Fibroblast of lung (primary cell): Measurements from ENCODE around the gene KCNK4. TPM values are rescaled to one million over a fixed set of nuclear protein-coding genes. Genes with fewer than 3 reads are reported as not detected.
A peak's percentile ranks its signal among the peaks of the same experiment; 100 is the strongest.

ENCODE experiments used
- DNase-seq, 2 donors: peaks; one replicate each; pipeline versions ENCODE4 v3.0.0 to v3.0.0-alpha.2; 2010; ENCODE audit warnings: low read depth in 2 of 2
- H2AFZ ChIP-seq: 2 replicates; pipeline ENCODE4 v1.5.1; 2012; ENCODE audit warnings: low read length, control low read depth, inconsistent platforms
- H3K27ac ChIP-seq: 2 replicates; pipeline ENCODE4 v1.5.1; 2011; ENCODE audit warnings: low read length, control low read depth; ENCODE audit not compliant: insufficient read depth
- H3K27me3 ChIP-seq: 2 replicates; pipeline ENCODE4 v1.5.1; 2011; ENCODE audit warnings: mild to moderate bottlenecking, low read length; ENCODE audit not compliant: control insufficient read depth, insufficient read depth
- H3K36me3 ChIP-seq: 2 replicates; pipeline ENCODE4 v1.5.1; 2011; ENCODE audit warnings: low read length; ENCODE audit not compliant: control insufficient read depth, insufficient read depth
- H3K4me1 ChIP-seq: 2 replicates; pipeline ENCODE4 v1.5.1; 2011; ENCODE audit warnings: low read length; ENCODE audit not compliant: control insufficient read depth, insufficient read depth; ENCODE audit errors: extremely low read depth
- H3K4me2 ChIP-seq: 2 replicates; pipeline ENCODE4 v1.5.1; 2011; ENCODE audit warnings: low read length, control low read depth; ENCODE audit not compliant: insufficient read depth; ENCODE audit errors: extremely low read depth
- H3K4me3 ChIP-seq, 4 experiments: fragments of 200-600 bp in 1 of 4; sonication (generic) in 1 of 4; replicated peaks in 1 of 4; 2 replicates each; pipeline ENCODE4 v1.5.1; 2011 to 2016; ENCODE audit warnings: low read length in 4 of 4, low read depth in 3 of 4, mild to moderate bottlenecking in 3 of 4, control low read depth in 2 of 4, inconsistent platforms in 1 of 4, mixed read lengths in 1 of 4; ENCODE audit not compliant: insufficient read depth in 1 of 4; ENCODE audit errors: control extremely low read depth in 1 of 4
- H3K79me2 ChIP-seq: 2 replicates; pipeline ENCODE4 v1.5.1; 2012; ENCODE audit warnings: mild to moderate bottlenecking, low read length, inconsistent platforms; ENCODE audit not compliant: control insufficient read depth, insufficient read depth
- H3K9ac ChIP-seq: 2 replicates; pipeline ENCODE4 v1.5.1; 2011; ENCODE audit warnings: mild to moderate bottlenecking, low read length, control low read depth; ENCODE audit not compliant: insufficient read depth
- H3K9me3 ChIP-seq: 2 replicates; pipeline ENCODE4 v1.5.1; 2012; ENCODE audit warnings: low read depth, low read length; ENCODE audit not compliant: control insufficient read depth, insufficient read depth
- H4K20me1 ChIP-seq: 2 replicates; pipeline ENCODE4 v1.5.1; 2011; ENCODE audit warnings: low read length; ENCODE audit not compliant: control insufficient read depth, insufficient read depth; ENCODE audit errors: extremely low read depth
- EZH2 ChIP-seq: IDR thresholded peaks from 2 replicates; pipeline ENCODE4 v1.5.1; 2012; ENCODE audit warnings: low read length, control low read depth, mild to moderate bottlenecking; ENCODE audit errors: missing control alignments
- polyA plus RNA-seq, 2 donors: library from polyadenylated mRNA; depleted of rRNA in 1 of 2; stranded (reverse) in 1 of 2; unstranded in 1 of 2; fragments of >200 nt; gene quantifications; 2 replicates each; pipeline ENCODE4 v1.2.1, GENCODE V29; 2011 to 2012; ENCODE audit warnings: missing spikeins in 1 of 2
- total RNA-seq: library from RNA; depleted of rRNA; stranded (reverse); fragments of >200 nt; gene quantifications from 2 replicates; pipeline ENCODE4 v1.2.1, GENCODE V29; 2014
- TF ChIP-seq, protein P1 (sequence below), 2 donors: IDR thresholded peaks in 1 of 2; conservative IDR thresholded peaks in 1 of 2; 1 replicate in 1 of 2; 2 replicates in 1 of 2; pipeline ENCODE4 v1.5.1; 2011 to 2012; ENCODE audit warnings: low read length in 2 of 2, control low read depth in 1 of 2, inconsistent platforms in 1 of 2, low read depth in 1 of 2, mild to moderate bottlenecking in 1 of 2

KCNK4 gene
- total and polyA plus RNA-seq, 2 donors (not counting 1 experiment from before 2014, with no cell fraction given): not detected

DNA sequence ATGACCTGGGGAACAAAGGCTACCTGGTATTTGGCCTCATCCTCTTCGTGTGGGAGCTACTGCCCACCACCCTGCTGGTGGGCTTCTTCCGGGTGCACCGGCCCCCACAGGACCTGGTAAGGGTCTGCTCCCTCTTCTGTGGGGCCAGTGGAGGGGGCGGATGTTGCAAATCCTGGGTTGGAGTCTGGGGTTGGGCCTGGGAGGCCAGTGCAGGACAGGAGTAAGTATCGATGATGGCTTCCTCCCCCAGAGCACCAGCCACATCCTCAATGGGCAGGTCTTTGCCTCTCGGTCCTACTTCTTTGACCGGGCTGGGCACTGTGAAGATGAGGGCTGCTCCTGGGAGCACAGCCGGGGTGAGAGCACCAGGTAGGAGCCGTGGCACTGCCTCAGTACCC, 2.8 kb upstream of the KCNK4 start:
- no peak overlapping the region for H3K9ac ChIP-seq
- no peak overlapping the region for H3K4me2 ChIP-seq
- DNase-seq: no peak
- H4K20me1 ChIP-seq: no peaks in the 10 kb centered on the region
- TF ChIP-seq EZH2: no peak
- TF ChIP-seq, protein P1, sequence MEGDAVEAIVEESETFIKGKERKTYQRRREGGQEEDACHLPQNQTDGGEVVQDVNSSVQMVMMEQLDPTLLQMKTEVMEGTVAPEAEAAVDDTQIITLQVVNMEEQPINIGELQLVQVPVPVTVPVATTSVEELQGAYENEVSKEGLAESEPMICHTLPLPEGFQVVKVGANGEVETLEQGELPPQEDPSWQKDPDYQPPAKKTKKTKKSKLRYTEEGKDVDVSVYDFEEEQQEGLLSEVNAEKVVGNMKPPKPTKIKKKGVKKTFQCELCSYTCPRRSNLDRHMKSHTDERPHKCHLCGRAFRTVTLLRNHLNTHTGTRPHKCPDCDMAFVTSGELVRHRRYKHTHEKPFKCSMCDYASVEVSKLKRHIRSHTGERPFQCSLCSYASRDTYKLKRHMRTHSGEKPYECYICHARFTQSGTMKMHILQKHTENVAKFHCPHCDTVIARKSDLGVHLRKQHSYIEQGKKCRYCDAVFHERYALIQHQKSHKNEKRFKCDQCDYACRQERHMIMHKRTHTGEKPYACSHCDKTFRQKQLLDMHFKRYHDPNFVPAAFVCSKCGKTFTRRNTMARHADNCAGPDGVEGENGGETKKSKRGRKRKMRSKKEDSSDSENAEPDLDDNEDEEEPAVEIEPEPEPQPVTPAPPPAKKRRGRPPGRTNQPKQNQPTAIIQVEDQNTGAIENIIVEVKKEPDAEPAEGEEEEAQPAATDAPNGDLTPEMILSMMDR (conservative IDR thresholded peaks at IDR 0.05 in 1 of 2, IDR thresholded peaks at IDR 0.05 in 1 of 2; ENCODE audit: low read depth in 1 of 2, low read length in 2 of 2): no peak
- no peak overlapping the region for H2AFZ ChIP-seq
- peaks cover 3% of the 10 kb centered on the region for H3K79me2 ChIP-seq
- no peaks in the 10 kb centered on the region for H3K9me3 ChIP-seq
- no peak overlapping the region for H3K4me3 ChIP-seq
- no peak overlapping the region for H3K27ac ChIP-seq
- H3K27me3 ChIP-seq: peaks cover 25% of the 10 kb centered on the region
- H3K4me1 ChIP-seq: peaks cover 7% of the 10 kb centered on the region
- H3K36me3 ChIP-seq: no peaks in the 10 kb centered on the region

DNA sequence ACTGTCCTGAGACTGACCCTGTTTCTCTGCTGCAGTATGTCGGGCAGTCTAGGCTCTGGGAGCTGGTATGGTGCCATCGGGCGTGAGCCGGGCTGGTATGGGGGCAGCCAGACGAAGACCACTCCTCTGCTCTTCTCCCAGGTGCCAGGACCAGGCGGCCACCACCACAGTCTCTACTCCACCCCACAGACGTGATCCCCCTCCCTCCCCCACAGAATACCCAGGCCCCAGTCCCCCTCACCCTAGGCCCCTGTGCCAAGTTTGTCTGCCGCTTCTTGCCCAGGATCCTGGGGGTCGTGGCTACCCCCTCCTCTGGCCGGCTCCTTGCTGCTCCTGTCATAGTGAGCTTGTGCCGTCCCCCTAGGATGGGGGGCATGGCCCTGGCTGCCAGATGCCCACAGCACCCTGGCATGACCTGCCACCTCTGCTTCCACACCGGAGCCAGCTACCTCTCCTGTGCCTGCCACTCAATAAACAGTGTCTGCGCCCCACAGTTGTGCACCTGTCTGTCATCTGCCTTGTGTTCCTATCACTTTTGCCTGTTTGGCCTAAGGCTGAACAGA, 2.0 kb upstream of the KCNK4 start:
- no peak for DNase-seq
- no peak overlapping the region for H3K27ac ChIP-seq

DNA sequence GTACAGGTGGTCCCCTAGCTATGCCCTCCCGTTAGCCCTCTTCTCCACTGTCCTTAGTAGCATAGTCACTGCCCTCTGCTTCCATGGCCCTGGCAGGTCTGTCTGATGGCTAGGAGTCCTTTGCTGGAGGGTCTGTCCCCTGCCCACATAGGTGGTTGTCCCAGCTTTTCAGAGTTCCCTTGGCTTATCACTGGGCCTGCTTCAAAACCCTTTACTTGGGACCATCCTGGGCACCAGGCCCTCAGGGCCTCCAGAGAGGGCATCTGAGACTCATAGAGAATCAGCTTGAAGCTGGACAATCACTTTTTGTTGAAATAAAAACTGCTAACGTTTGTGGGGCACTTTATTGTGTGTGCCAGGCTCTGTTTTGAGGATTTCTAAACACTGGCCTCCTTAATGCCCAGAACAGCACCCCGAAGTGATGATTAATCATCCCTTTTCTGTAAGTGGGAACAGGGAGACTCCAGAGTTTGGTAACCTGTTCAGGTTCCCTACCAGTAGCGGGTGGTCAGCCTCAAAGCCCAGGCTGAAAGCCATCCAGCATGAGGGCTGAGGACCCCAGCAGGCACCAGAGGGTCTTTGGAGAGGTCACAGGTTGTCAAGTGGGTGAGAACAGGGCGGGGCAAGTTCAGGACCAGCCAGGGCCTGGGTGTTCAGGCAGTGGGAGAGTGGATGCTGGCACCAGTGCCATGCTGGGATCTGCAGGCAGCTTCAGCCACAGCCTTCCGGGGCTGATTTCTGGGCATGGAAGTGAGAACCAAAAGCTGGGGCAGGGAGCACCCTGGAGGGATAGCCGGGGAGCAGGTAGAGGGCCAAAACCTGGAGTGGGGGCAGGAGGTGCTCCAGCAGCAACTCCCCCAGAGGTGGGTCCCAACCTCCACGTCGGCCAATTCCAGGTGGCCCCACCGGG, 495 bp upstream of the KCNK4 start:
- Histone ChIP-seq H3K9me3 (no peaks in the 10 kb centered on the region), H3K4me1 (peaks cover 7% of the 10 kb centered on the region), H3K4me2 (no peak overlapping the region), H3K36me3 (no peaks in the 10 kb centered on the region), H2AFZ (no peak overlapping the region), H3K27ac (no peak overlapping the region), H3K79me2 (no peaks in the 10 kb centered on the region), H3K4me3 (no peak overlapping the region), H3K27me3 (peaks cover 38% of the 10 kb centered on the region), H3K9ac (no peak overlapping the region), H4K20me1 (no peaks in the 10 kb centered on the region)
- no peak for DNase-seq
- peak; percentile 65 for TF ChIP-seq EZH2
- TF ChIP-seq, protein P1 (conservative IDR thresholded peaks at IDR 0.05 in 1 of 2, IDR thresholded peaks at IDR 0.05 in 1 of 2; ENCODE audit: low read depth in 1 of 2, low read length in 2 of 2): no peak

More for the DNA sequence above, 2.0 kb upstream of the KCNK4 start:
- H3K4me2 ChIP-seq: no peak overlapping the region
- no peaks in the 10 kb centered on the region for H4K20me1 ChIP-seq
- no peak overlapping the region for H2AFZ ChIP-seq
- no peaks in the 10 kb centered on the region for H3K36me3 ChIP-seq
- H3K9me3 ChIP-seq: no peaks in the 10 kb centered on the region
- peaks cover 7% of the 10 kb centered on the region for H3K4me1 ChIP-seq
- no peak overlapping the region for H3K9ac ChIP-seq
- peaks cover 30% of the 10 kb centered on the region for H3K27me3 ChIP-seq
- H3K4me3 ChIP-seq: no peak overlapping the region
- TF ChIP-seq, protein P1 (conservative IDR thresholded peaks at IDR 0.05 in 1 of 2, IDR thresholded peaks at IDR 0.05 in 1 of 2; ENCODE audit: low read depth in 1 of 2, low read length in 2 of 2): no peak
- no peak for TF ChIP-seq EZH2
- peaks cover 2% of the 10 kb centered on the region for H3K79me2 ChIP-seq
